Activated CD4-positive, alpha-beta T cell treated with anti-CD3 and anti-CD28 coated beads, Interleukin-2, amount 10 ng/mL, durations not matched to agents 24 days and 14 days (primary cell): ENCODE measurements around the gene NUDT14. TPM values are rescaled to one million over a fixed set of nuclear protein-coding genes. Genes with fewer than 3 reads are reported as not detected.

Experiments
- DNase-seq: peaks from one replicate; pipeline ENCODE4 v3.0.0; 2022
- H3K27ac Mint-ChIP-seq: one replicate; pipeline ENCODE4 v1.8.0; 2022; ENCODE audit warnings: mild to moderate bottlenecking, mixed read lengths
- H3K27me3 Mint-ChIP-seq: one replicate; pipeline ENCODE4 v1.8.0; 2022; ENCODE audit warnings: mixed read lengths
- H3K36me3 Mint-ChIP-seq: one replicate; pipeline ENCODE4 v1.8.0; 2022; ENCODE audit warnings: low read depth, mild to moderate bottlenecking, mixed read lengths
- H3K4me1 Mint-ChIP-seq: one replicate; pipeline ENCODE4 v1.8.0; 2021; ENCODE audit warnings: mixed read lengths
- H3K4me3 Mint-ChIP-seq: one replicate; pipeline ENCODE4 v1.8.0; 2022; ENCODE audit warnings: mild to moderate bottlenecking, moderate library complexity, mixed read lengths
- H3K9me3 Mint-ChIP-seq: one replicate; pipeline ENCODE4 v1.8.0; 2021; ENCODE audit warnings: mixed read lengths
- intact Hi-C: fragments of 100-400 bp; cut with micrococcal nuclease; formaldehyde crosslinking; loops from one replicate; pipeline ENCODE4 v1.15.1; 2023
- total RNA-seq: library from RNA; stranded (reverse); gene quantifications from 2 replicates; pipeline ENCODE4 v1.2.3, GENCODE V29; 2022

Gene NUDT14
- total RNA-seq, 1 donor from 2014 or later, result 8.3 TPM

DNA sequence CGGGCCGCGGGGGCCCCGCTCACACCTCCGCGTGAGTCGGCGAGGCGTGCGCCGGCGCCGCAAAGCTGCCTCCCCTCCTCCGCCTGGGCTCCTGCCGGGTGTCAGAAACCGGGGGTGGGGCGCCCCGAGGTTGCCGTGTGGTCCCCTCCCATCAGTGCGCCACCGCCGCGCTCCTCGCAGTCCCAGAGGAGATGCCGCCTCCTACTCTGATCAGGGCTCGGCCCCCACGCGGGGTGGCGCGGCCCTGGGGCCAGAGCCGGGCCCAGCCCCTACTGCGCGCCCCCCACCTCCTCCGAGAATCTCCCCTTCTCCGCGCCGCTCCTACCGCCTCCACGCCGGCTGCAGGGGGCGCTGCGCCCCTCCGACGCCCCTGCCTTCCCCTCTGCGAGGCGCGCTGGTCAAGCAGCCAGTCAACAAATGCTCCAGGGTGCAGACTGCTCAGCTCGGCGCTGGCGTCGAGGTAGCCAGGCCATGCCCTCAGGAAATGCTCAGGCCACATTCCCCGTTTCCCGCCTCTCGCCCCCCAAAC, 12.1 kb downstream of the NUDT14 start:
- no peak overlapping the region for H3K27ac Mint-ChIP-seq
- peaks cover 8% of the 10 kb centered on the region for H3K4me1 Mint-ChIP-seq
- H3K27me3 Mint-ChIP-seq, result peaks cover 19% of the 10 kb centered on the region
- H3K36me3 Mint-ChIP-seq, result no peaks in the 10 kb centered on the region
- H3K4me3 Mint-ChIP-seq, result peak overlapping the region; percentile 78
- DNase-seq, result peak; percentile 84
- H3K9me3 Mint-ChIP-seq, result no peaks in the 10 kb centered on the region
- intact Hi-C loops, result loop anchor here (5.0 kb wide), 1 partner anchor 77 kb away; no protein-coding TSS in a partner anchor

DNA sequence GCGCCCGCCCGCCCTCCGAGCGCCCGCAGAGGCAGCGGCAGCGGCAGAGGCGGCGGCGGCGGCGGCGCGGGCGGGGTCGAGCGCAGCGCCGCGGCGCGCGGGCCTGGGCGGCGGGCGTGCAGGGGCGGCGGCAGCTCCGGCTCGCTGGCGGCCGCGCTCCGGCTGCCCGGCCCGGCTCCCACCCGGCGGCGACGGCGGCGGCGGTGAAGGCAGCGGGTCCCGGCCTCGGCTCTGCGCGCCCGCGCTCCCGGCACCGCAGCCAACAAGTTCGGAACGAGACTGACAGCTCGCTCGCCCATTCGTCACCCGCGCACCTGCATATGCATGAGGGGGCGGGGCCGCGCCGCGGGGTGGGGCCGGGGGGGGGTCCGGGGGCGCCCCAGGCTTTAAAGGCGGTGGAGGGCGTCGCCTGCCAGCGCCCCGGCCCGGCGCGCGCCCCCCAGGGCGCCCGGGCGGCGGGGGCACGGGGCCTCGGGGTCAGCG, 12.6 kb downstream of the NUDT14 start, which contains the start of gene JAG2:
Gene JAG2, minus strand, starts transcription at position 281 of the 483 bp plus-strand sequence. CDS start 356 bp downstream, outside the sequence.
- Mint-ChIP-seq H3K4me1 (peaks cover 8% of the 10 kb centered on the region), H3K9me3 (no peaks in the 10 kb centered on the region), H3K27me3 (peaks cover 19% of the 10 kb centered on the region), H3K36me3 (no peaks in the 10 kb centered on the region), H3K4me3 (peak within 1 kb of the TSS; percentile 78), H3K27ac (peak within 1 kb of the TSS; percentile 76)
- DNase-seq, result peak; percentile 88
- intact Hi-C loops, result loop anchor here (5.0 kb wide), 1 partner anchor 76 kb away; no protein-coding TSS in a partner anchor

DNA sequence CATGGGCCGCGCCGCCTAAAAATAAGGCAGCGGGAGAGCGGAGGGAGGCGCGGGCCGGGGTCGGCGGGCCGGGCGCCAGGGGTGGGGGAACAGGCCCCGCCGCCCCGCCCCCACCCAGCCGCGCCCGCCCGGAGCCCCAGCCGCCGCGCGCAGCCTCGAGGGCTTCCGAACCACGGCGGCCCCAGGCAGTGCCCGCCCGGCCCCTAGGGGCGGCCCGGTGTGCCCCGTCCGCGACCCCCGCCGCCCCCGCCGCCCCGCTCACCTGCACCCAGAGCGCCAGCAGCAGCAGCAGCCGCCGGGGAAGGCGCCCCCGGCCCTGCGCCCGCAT, 13.1 kb downstream of the NUDT14 start:
- Mint-ChIP-seq H3K36me3 (no peaks in the 10 kb centered on the region), H3K4me1 (peaks cover 7% of the 10 kb centered on the region), H3K9me3 (no peaks in the 10 kb centered on the region), H3K4me3 (peak overlapping the region; percentile 58), H3K27me3 (peaks cover 19% of the 10 kb centered on the region), H3K27ac (no peak overlapping the region)
- DNase-seq, result no peak
- intact Hi-C loops, result loop anchor here (5.0 kb wide), 1 partner anchor 76 kb away; no protein-coding TSS in a partner anchor

DNA sequence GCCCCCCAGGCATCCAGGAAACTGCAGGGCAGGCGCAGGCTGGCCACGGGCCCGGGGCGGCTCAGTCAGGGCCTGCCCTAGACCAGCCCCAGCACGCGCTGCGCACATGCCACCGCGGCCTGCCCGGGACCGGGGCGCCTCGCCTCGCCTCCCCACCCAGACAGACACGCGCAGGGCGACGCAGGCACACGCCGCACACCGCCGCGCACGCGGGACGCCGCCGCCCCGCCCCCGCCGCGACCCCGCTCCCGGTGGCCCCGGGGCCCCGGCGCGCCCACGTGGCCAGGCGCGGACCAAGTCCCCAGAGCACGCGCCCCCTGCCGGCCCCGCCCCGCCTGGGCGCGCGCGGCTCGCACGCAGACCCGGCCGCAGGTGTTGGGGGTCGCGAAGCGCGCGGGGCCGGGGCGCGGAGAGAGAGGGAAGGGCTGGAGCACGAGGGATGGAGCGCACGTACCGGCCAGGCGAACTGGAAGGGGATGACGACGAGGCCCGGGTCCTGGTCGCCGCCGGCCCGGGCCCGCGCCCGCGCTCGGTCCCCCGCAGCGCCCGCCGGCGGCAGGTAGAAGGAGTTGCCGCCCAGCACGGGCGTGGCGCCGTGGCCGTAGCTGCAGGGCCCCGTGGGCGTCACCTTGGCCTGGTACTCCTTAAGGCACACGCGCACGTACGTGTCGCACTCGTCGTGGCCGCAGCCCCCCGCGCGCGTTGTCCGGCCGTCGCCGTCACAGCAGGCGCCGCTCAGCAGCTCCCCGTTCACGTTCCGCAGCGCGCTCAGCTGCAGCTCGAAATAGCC, 13.6 kb downstream of the NUDT14 start:
- no peak overlapping the region for H3K27ac Mint-ChIP-seq
- H3K9me3 Mint-ChIP-seq, result no peaks in the 10 kb centered on the region
- peak; percentile 71 for DNase-seq
- H3K27me3 Mint-ChIP-seq, result peaks cover 19% of the 10 kb centered on the region
- peaks cover 7% of the 10 kb centered on the region for H3K4me1 Mint-ChIP-seq
- intact Hi-C loops, result loop anchor here (5.0 kb wide), 1 partner anchor 75 kb away; no protein-coding TSS in a partner anchor
- H3K36me3 Mint-ChIP-seq, result no peaks in the 10 kb centered on the region
- H3K4me3 Mint-ChIP-seq, result peak overlapping the region; percentile 58

DNA sequence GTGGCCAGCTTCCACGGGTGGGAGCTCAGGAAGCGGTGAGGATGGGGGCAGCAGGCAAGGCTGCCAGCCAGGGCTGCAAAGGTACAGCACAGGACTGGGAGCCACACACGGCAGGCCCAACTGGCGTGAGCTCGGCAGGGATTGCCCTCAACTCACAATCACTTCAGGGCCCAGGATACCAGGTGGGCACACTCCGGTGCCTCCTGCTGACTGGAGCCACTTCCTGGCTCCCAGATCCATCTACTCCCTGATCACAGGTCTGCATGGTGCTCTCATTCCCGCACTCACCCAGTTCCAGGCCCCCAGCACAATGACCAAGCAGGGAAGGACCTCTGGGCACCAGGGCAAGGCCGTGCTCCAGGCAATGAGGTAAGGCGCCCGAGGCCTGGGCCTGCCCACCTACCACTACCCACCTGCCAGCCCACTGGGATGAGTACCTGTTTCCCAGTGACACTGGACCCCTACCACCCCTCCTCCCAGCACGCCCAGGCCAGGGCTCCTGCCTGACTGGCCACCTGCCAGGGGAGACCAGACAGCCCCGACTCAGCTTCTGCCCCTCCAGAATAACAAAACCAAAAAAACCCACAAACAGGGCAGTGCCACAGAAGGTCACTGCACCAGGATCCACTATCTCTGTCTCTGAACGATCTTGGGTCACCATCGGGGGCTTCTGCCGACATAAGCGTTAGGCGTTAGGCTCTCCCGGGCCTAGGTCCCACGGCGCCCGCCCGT, 14.4 kb downstream of the NUDT14 start:
- no peak for DNase-seq
- Mint-ChIP-seq H3K4me3 (peak overlapping the region; percentile 49), H3K9me3 (no peaks in the 10 kb centered on the region), H3K27me3 (peaks cover 19% of the 10 kb centered on the region), H3K27ac (no peak overlapping the region), H3K4me1 (peaks cover 7% of the 10 kb centered on the region), H3K36me3 (no peaks in the 10 kb centered on the region)
- intact Hi-C loops, result loop anchor here (5.0 kb wide), 1 partner anchor 74 kb away; no protein-coding TSS in a partner anchor

DNA sequence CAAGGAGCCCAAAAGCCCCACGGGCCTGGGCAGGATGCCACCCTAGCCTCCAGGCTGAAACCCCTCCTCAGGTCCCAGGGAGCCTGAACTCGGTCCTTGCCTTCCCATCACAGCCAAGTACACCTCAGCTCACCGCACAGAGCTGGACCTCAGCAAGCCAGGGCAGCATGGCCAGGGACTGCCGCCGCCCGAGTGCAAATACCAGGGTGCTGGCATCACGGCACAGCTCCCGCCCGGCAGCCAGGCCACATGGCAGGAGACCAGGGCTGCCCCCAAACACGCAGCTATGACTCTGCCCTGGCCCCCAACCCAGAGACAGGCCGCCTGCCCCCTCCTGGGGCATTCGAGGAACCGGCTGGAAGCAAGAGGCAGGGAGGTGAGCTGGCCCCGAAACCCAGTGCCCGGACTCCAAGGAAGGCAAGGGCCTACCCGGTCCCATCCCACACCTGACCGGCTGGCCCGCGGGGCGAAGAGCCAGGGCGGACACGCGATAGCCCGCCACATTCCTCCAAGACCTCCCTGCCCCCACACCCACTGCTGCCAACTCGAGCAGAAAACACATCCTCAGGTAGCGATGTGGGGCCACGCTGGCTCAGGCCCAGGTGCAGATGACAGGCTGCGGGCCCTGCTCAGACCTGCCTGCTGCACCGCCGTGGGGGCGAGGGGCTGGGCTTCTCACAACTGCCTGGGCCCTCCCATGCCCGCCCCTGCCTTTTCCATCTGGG, 15.2 kb downstream of the NUDT14 start:
- no peak for DNase-seq
- Mint-ChIP-seq H3K27ac (no peak overlapping the region), H3K36me3 (no peaks in the 10 kb centered on the region), H3K27me3 (peaks cover 19% of the 10 kb centered on the region), H3K4me1 (peaks cover 7% of the 10 kb centered on the region), H3K4me3 (no peak overlapping the region), H3K9me3 (no peaks in the 10 kb centered on the region)
- intact Hi-C loops, result loop anchor here (5.0 kb wide), 1 partner anchor 74 kb away; no protein-coding TSS in a partner anchor

DNA sequence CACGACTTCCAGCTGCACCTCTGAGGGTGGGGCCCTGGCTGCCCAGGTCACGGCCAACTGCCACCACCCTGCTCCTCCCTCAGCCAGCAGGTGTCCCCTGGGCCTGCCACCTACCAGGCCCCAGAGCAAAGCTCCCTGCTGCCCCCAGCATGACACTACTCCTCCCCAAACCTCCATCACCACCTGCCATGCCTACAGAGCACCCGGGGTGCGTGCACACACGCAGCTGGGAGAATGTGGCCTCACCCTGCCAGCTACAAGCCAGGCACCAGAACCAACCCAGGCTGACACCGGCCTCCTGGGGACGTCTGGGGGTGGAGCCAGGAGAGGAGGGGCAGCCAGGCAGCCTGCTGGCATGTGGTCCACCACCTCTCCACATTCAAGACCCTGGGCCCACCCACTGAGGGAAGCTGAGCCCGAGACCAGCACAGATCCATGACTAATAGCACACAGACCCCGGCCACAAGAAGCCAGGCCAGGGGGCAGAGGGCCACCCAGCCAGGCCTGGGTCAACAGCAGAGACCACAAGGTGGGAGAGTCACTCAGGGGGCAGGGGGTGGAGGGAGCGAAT, 15.9 kb downstream of the NUDT14 start:
- intact Hi-C loops, result loop anchor here (5.0 kb wide), 1 partner anchor 73 kb away; no protein-coding TSS in a partner anchor
- no peaks in the 10 kb centered on the region for H3K9me3 Mint-ChIP-seq
- no peak for DNase-seq
- no peak overlapping the region for H3K4me3 Mint-ChIP-seq
- H3K27me3 Mint-ChIP-seq, result peaks cover 15% of the 10 kb centered on the region
- H3K27ac Mint-ChIP-seq, result no peak overlapping the region
- no peaks in the 10 kb centered on the region for H3K36me3 Mint-ChIP-seq
- H3K4me1 Mint-ChIP-seq, result peaks cover 7% of the 10 kb centered on the region

DNA sequence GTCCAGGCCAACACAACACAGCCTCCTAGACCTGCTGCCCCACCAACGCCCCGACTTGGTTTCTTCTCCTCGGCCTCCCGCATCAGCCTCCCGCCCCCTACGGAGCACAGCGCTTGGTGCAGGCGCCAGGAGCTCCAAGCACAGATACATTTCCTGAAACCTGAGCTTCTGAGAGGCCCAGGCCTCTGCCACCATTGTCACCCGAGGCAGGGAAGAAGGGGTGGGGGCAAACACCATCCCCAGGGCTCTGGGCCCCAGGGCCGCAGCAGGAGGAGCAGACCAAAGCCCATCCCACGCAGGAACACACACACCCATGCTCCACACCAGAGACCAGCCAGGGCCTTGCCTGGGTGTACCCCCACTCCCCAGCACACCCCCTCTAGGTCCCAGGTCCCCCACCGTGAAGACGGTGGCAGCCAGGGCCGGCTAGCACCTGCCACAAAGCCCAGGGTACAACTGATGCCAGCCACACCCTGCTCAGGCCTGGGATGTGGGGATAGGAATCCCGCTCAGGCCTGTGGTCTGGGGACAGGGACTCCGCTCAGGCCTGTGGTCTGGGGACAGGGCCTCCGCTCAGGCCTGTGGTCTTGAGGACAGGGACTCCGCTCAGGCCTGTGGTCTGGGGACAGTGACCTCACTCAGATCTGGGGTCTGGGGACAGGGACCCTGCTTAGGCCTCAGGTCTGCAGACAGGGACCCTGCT, 17.9 kb downstream of the NUDT14 start:
- Mint-ChIP-seq H3K36me3 (no peaks in the 10 kb centered on the region), H3K9me3 (no peaks in the 10 kb centered on the region), H3K4me1 (no peaks in the 10 kb centered on the region), H3K27me3 (peaks cover 5% of the 10 kb centered on the region), H3K27ac (no peak overlapping the region), H3K4me3 (no peak overlapping the region)
- intact Hi-C loops, result no loop called here
- no peak for DNase-seq

DNA sequence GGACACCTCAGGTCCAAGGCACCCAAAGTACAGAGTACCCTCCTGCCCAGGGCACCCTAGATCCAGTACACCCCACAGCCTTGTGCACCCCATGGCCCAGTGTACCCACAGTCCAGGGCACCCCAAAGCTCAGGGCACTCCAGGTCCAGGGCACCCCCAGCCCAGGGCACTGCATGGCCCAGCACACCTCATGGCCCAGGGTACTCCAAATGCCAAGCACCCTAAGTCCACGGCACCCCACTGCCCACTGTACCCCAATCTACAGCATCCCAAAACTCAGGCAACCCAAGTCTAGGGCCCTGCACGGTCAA, 18.5 kb downstream of the NUDT14 start:
- intact Hi-C loops, result no loop called here
- no peaks in the 10 kb centered on the region for H3K36me3 Mint-ChIP-seq
- no peak overlapping the region for H3K4me3 Mint-ChIP-seq
- H3K4me1 Mint-ChIP-seq, result no peaks in the 10 kb centered on the region
- peaks cover 5% of the 10 kb centered on the region for H3K27me3 Mint-ChIP-seq
- no peak overlapping the region for H3K27ac Mint-ChIP-seq
- no peak for DNase-seq
- no peaks in the 10 kb centered on the region for H3K9me3 Mint-ChIP-seq

DNA sequence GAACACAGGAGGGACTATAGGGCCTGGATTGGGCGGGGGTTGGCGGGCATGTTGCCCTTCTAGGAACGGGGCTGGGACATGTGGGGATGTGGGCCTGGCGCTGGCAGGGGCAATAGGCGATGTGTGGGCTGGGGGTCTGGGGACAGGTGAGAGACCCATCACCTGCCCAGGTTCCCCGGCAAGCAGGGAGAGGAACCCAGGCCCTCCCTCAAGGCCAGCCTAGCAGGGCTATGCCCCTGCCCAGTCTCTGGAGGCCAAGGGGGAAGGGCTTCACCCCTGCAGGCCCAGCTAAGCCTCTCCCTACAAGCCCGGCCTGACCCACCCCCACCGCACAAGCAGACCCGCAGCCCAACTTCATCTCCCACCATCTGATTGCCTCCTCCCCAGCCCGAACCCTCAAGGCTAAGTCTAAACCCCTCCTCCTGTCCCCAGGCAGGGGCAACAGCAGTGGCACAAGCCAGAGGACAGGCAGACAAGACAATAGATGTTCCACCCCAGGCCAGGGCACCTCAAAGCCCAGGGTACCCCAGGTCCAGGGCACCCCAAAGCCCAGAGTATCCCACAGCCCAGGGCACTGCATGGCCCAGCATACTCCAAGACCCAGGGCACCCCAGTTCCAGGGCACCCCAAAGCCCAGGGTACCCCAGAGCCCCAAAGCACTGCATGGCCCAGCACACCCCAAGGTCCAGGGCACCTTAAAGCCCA, 19.0 kb downstream of the NUDT14 start:
- peaks cover 5% of the 10 kb centered on the region for H3K27me3 Mint-ChIP-seq
- DNase-seq, result no peak
- H3K36me3 Mint-ChIP-seq, result no peaks in the 10 kb centered on the region
- H3K4me3 Mint-ChIP-seq, result no peak overlapping the region
- intact Hi-C loops, result no loop called here
- no peaks in the 10 kb centered on the region for H3K9me3 Mint-ChIP-seq
- H3K4me1 Mint-ChIP-seq, result no peaks in the 10 kb centered on the region
- H3K27ac Mint-ChIP-seq, result no peak overlapping the region

DNA sequence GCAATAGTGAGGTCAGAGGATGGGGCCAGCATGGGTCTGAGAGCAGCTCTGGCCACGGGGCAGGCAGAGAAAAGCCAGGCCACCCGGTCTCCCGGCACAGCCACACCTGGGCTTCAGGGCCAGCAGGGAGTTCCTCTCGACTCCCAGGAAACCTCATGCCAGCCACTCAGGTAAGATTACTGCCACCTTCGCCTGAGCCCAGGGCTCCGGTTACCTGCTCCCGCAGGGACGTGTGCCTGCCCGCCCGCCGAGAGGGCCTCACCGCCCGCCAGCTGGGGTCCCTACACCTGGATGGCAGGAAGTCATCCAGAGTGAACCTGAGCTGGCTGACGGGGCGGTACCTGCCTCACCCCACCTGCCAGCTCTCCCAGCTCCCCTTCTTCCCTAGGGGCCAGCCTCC, 19.8 kb downstream of the NUDT14 start:
- no peak overlapping the region for H3K4me3 Mint-ChIP-seq
- no peak overlapping the region for H3K27ac Mint-ChIP-seq
- no peaks in the 10 kb centered on the region for H3K4me1 Mint-ChIP-seq
- H3K36me3 Mint-ChIP-seq, result no peaks in the 10 kb centered on the region
- H3K27me3 Mint-ChIP-seq, result no peaks in the 10 kb centered on the region
- H3K9me3 Mint-ChIP-seq, result no peaks in the 10 kb centered on the region
- intact Hi-C loops, result no loop called here
- DNase-seq, result no peak

DNA sequence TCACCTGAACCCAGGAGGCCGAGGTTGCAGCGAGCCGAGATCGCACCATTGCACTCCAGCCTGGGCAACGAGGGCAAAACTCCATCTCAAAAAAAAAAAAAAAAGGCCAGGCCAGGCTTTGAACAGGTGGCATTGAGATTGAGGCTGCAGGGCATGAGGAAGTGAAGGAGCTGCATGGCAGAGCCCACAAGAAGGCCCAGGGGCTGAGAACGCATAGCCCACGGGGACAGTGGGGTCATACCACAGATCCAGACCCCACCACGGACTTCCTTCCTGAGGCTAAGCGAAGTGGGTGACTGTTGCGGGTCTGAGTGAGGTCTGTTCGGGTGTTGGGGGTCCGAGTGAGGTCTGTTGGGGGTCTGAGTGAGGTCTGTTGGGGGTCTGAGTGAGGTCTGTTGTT, 20.3 kb downstream of the NUDT14 start:
- H3K36me3 Mint-ChIP-seq, result no peaks in the 10 kb centered on the region
- no peak overlapping the region for H3K4me3 Mint-ChIP-seq
- H3K27ac Mint-ChIP-seq, result no peak overlapping the region
- H3K9me3 Mint-ChIP-seq, result no peaks in the 10 kb centered on the region
- intact Hi-C loops, result no loop called here
- no peaks in the 10 kb centered on the region for H3K4me1 Mint-ChIP-seq
- no peak for DNase-seq
- H3K27me3 Mint-ChIP-seq, result no peaks in the 10 kb centered on the region
